ENCODE measurements around the gene CFAP74. TPM values are rescaled to one million over a fixed set of nuclear protein-coding genes. Genes with fewer than 3 reads are reported as not detected.
"Not testable (repeated sequence)": the region's sequence is repeated elsewhere in the genome, so short reads cannot be mapped to it uniquely, and the experiment has no call there.

The CFAP74 gene
- total RNA-seq, 2 donors from 2014 or later, result under 0.01 TPM; not detected in 1

- no peaks in the 10 kb centered on the region for H3K36me3 ChIP-seq (replicated peaks in 1 of 2; ENCODE audit: insufficient read depth in 1 of 2, low read depth in 2 of 2)
- TF ChIP-seq, protein P1, sequence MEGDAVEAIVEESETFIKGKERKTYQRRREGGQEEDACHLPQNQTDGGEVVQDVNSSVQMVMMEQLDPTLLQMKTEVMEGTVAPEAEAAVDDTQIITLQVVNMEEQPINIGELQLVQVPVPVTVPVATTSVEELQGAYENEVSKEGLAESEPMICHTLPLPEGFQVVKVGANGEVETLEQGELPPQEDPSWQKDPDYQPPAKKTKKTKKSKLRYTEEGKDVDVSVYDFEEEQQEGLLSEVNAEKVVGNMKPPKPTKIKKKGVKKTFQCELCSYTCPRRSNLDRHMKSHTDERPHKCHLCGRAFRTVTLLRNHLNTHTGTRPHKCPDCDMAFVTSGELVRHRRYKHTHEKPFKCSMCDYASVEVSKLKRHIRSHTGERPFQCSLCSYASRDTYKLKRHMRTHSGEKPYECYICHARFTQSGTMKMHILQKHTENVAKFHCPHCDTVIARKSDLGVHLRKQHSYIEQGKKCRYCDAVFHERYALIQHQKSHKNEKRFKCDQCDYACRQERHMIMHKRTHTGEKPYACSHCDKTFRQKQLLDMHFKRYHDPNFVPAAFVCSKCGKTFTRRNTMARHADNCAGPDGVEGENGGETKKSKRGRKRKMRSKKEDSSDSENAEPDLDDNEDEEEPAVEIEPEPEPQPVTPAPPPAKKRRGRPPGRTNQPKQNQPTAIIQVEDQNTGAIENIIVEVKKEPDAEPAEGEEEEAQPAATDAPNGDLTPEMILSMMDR (IDR thresholded peaks at IDR 0.05), result no peak
- no peak for TF ChIP-seq POLR2A (IDR thresholded peaks at IDR 0.05)
- no peak overlapping the region for H3K4me3 ChIP-seq
- no peaks in the 10 kb centered on the region for H3K9me3 ChIP-seq
- ATAC-seq, result no peak
- DNase-seq, result no peak
- intact Hi-C loops (cut with DNase I), result no loop called here
- H3K27ac ChIP-seq, result no peak overlapping the region
- H3K4me1 ChIP-seq, result peaks cover under 1% of the 10 kb centered on the region
- 75 to 85% methylated on average over 18 to 24 of the region's 24 CpGs for WGBS, 2 donors
- no peaks in the 10 kb centered on the region for H3K27me3 ChIP-seq
Measured at GRCh38 chr1:1938613-1939295, 64.8 kb downstream of the CFAP74 start.

- H3K27me3 ChIP-seq, result no peaks in the 10 kb centered on the region
- H3K27ac ChIP-seq, result no peak overlapping the region
- H3K4me1 ChIP-seq, result no peaks in the 10 kb centered on the region
- TF ChIP-seq, protein P1 (IDR thresholded peaks at IDR 0.05), result no peak
- no peak for TF ChIP-seq POLR2A (IDR thresholded peaks at IDR 0.05)
- WGBS, 2 donors, result 70 to 71% methylated on average over 6 of the region's 6 CpGs
- H3K9me3 ChIP-seq, result no peaks in the 10 kb centered on the region
- ATAC-seq, result no peak
- H3K4me3 ChIP-seq, result no peak overlapping the region
- intact Hi-C loops (cut with DNase I), result no loop called here
- no peak for DNase-seq
- no peaks in the 10 kb centered on the region for H3K36me3 ChIP-seq (replicated peaks in 1 of 2; ENCODE audit: insufficient read depth in 1 of 2, low read depth in 2 of 2)
Measured at GRCh38 chr1:1938276-1938573, 65.4 kb downstream of the CFAP74 start.

DNA sequence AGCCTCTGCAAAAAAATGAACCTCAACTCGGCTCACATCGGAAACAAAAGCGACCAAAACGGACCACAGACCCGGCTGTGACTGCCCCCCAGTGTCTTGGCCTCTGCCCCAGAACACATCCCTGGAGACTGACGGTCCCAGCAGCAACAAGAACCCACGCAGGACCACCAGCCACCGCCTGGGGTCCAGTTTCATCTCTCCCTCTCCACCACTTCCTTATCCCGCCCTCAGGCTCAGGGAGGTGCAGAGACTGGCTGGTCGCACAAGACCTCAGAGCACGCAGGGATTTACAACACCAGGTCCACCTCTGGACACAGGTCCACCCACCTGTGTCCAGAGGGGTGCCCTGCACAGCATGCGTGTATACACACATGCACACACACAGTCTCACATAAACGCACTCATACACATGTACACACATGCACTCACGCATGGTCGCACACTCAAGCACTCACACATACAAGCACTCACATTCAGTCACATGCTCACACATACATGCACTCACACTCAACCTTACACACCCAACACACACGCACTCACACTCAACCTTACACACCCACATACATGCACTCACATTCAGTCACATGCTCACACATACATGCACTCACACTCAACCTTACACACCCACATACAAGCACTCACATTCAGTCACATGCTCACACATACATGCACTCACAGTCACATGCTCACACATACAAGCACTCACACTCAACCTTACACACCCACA lies 65.9 kb downstream of the CFAP74 start:
- no peaks in the 10 kb centered on the region for H3K9me3 ChIP-seq
- H3K4me3 ChIP-seq, result no peak overlapping the region
- H3K27ac ChIP-seq, result no peak overlapping the region
- no peaks in the 10 kb centered on the region for H3K4me1 ChIP-seq
- no peak for ATAC-seq
- 65 to 69% methylated on average over 13 to 16 of the region's 16 CpGs for WGBS, 2 donors
- no peak for TF ChIP-seq POLR2A (IDR thresholded peaks at IDR 0.05)
- TF ChIP-seq, protein P1 (IDR thresholded peaks at IDR 0.05), result no peak
- H3K36me3 ChIP-seq (replicated peaks in 1 of 2; ENCODE audit: insufficient read depth in 1 of 2, low read depth in 2 of 2), result no peaks in the 10 kb centered on the region
- no peak for DNase-seq
- H3K27me3 ChIP-seq, result no peaks in the 10 kb centered on the region
- intact Hi-C loops (cut with DNase I), result no loop called here

DNA sequence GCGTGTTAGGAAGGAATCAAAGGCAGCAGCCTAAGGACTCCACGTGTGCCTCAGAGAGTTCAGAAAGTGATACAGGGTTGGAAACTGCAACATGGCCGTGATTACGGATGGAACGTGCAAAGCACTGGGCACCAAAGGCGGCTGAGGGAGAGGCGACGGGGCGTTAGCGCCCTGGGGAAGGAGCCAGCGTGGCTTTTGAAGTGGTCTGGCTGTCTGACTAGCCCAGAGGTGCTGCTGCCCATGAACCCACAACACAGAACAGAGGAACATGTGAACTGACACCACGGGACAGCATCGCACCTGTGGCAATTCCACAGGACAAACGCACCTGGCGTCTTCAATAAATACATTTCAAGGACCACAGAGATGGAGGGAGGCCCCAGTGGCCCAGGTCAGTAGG lies 66.5 kb downstream of the CFAP74 start:
- H3K4me3 ChIP-seq, result no peak overlapping the region
- H3K4me1 ChIP-seq, result no peaks in the 10 kb centered on the region
- H3K9me3 ChIP-seq, result no peaks in the 10 kb centered on the region
- TF ChIP-seq POLR2A (IDR thresholded peaks at IDR 0.05), result no peak
- TF ChIP-seq, protein P1 (IDR thresholded peaks at IDR 0.05), result no peak
- no peaks in the 10 kb centered on the region for H3K27me3 ChIP-seq
- no peak for ATAC-seq
- intact Hi-C loops (cut with DNase I), result no loop called here
- no peak overlapping the region for H3K27ac ChIP-seq
- no peak for DNase-seq
- WGBS, 2 donors, result 64 to 65% methylated on average over 15 of the region's 15 CpGs
- no peaks in the 10 kb centered on the region for H3K36me3 ChIP-seq (replicated peaks in 1 of 2; ENCODE audit: insufficient read depth in 1 of 2, low read depth in 2 of 2)

DNA sequence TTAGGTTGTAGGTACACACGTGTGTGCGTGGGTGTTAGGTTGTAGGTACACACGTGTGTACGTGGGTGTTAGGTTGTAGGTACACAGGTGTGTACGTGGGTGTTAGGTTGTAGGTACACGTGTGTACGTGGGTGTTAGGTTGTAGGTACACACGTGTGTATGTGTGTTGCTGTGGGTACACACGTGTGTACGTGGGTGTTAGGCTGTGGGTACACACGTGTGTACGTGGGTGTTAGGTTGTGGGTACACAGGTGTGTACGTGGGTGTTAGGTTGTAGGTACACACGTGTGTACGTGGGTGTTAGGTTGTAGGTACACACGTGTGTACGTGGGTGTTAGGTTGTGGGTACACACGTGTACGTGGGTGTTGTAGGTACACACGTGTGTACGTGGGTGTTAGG lies 68.7 kb downstream of the CFAP74 start:
- 48 to 83% methylated on average over 4 to 21 of the region's 21 CpGs for WGBS, 2 donors
- DNase-seq; ATAC-seq; intact Hi-C loops (cut with DNase I); H3K27ac ChIP-seq; H3K4me3 ChIP-seq; H3K27me3 ChIP-seq; H3K9me3 ChIP-seq; H3K36me3 ChIP-seq (replicated peaks in 1 of 2; ENCODE audit: insufficient read depth in 1 of 2, low read depth in 2 of 2); H3K4me1 ChIP-seq: not testable (repeated sequence)
